Measurements from ENCODE around the gene EEIG2.

The EEIG2 gene

GRCh38 chr1:108583757-108584427 is 24.0 kb downstream of the EEIG2 start:
- no peak for DNase-seq (ENCODE audit: low spot score)

DNA sequence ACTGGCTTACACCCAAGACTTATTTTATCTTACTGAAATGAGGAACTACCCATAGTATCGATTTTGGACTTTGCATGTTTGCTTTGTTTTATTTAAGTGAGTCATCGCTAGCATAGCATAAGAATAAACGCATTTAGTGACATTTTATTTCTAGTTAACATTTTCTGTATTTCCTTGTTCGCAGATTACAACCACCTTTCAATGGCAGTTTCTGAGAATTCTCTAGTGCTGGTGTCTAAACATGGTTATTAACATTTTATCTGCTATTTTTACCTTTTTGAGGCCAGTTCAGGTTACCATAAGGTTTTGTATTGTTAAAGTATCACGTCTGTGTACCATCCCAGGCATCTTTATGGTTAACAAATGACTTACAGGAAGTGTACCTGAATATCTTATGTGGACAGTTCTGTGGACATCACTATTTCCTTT is 24.5 kb downstream of the EEIG2 start:
- peak; percentile 12 for DNase-seq (ENCODE audit: low spot score)

DNA sequence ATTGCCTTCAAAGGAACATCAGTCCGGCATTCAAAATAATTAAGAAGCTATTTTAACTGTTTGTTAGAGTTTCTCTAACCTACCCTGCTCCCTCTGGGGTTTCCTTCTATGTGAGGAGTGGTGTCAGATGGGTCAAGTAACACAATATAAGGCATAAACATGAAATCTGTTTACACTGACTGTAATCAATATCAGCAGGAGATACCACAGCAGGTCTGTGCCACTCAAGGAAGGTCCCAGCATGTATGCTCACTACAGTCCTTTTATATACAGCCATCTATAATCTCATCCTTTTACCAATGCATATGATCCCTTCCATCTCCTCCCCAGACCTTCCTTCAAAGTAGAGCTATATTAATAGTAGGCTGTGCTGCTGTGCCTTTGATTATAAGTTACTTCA is 25.4 kb downstream of the EEIG2 start:
- DNase-seq (ENCODE audit: low spot score), result no peak

DNA sequence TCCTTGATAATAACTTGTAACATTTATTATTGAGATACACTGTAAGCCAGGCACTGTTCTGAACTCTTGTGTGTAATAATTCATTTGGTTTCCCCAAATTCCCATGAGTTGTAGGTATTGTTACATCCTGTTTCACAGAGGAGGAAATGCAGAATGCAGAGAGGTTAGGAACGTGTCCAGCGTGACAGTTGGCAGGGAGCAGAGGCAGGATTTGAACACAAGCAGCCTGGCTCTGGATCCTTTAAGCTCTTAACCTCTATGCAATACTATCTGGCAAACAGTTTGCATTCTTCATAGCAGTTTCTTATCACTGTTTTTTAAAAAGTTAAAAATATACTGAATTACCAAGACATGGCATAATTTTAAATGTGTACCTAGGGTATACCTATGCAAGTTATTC is 30.5 kb downstream of the EEIG2 start:
- DNase-seq (ENCODE audit: low spot score), result no peak

DNA sequence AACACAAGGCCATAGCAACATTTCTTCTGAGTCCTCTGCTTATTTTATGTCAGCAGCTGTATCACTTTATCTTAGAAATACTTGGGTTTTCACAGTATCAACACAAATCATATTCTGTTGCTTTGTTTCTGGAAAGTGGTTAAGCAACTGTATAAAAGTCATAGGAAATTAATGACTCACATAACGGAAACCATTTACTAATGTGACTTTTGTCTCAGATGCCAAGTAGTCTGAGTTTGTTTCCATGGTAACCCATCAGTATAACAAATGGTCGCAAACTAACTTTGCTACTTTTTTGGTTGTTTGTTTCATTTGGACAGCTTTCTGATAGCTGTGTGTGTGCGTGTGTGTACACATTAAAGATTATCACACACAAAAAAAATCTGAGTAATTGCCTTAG is 31.1 kb downstream of the EEIG2 start:
- peak; percentile 91 for DNase-seq (ENCODE audit: low spot score)

DNA sequence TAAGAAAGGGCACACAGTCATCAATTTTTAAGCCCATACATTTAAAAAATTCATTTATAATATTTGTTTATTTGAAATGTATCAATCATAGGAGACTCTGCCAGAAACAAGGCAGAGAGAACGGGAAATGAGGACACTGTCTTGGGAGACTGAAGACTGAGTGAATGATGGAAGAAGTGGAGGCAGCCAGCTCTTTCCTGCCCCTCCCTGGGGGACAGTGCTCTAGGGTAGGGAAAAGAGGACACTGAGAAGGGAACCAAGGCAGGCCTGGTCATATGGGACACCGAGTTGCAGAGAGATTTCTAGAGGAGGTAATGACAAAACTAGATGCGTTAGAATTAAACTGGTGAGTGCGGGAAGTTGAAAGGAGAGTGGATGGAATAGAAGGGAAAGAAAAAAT is 31.6 kb downstream of the EEIG2 start:
- no peak for DNase-seq (ENCODE audit: low spot score)

DNA sequence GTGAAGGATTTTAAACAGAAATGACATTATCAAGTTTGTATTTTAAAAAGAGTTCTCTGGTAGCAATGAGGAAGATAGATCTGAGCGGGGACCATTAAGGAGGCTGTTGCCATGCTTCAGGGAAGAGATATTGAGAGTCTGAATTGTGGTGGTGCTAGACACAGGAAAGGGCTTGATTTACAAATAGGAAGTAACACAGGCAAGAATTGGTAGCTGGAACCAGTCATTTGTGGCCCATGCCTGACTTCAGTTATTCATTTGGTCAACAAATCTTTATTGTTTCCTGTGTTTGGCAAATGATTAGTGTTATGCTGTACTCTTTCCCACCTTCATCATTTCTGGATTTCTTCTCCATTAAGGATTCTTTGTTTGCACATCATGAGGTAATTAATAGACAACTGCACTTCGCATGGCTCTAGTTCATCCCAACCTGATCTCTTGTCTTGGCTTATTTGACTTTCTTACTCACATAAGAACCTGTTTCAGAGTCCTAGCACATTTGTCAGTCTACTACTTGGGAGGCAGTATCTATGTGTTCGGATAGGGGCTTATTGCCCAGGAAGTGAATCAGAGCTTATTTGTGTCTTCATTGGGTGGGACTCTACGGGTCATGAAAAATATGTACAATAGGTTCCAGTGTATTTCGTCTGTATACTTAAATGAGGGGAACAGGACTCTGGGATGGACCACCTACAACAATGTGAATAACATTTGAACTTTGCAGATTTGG is 32.3 kb downstream of the EEIG2 start:
- DNase-seq (ENCODE audit: low spot score), result peak; percentile 31

DNA sequence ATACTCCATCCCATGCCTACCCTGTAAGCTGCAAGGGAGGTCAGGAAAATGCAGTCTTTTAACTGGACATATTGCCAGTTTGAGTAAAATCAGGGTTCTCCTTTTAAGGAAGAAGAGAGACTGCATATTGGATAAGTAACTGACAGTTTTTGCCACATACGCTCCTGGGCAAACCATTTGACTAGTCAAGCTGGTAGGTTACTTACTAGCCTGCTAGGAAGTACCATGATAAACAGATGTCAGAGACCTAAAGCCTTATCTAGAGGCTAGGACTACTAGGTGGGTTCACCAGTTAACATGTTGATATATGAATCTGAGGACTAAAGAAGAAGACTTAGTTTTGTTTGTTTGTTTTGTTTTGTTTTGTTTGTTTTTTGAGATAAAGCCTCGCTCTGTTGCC is 33.5 kb downstream of the EEIG2 start:
- DNase-seq (ENCODE audit: low spot score), result no peak

- DNase-seq (ENCODE audit: low spot score), result no peak
Measured at GRCh38 chr1:108595507-108595906, 35.6 kb downstream of the EEIG2 start.

DNA sequence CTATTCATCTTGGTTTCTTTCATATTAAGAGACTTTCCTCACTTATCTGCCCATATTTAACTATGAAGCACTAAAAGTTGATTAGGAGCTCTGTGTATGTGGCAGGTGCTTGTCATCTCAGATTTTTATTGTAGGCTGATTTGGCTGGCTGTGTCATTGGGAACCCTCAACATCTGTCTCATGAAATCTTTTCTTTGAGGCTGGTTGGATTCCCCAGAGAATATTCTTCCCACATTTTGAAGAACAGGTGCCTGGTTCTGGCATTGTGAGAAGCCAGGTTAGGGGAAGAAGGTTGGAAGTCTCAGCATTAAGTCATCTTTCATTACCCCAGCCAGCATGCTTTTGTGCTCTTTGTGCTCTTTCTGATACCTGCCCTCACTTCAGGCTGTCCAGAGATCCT is 37.1 kb downstream of the EEIG2 start:
- DNase-seq (ENCODE audit: low spot score), result no peak

DNA sequence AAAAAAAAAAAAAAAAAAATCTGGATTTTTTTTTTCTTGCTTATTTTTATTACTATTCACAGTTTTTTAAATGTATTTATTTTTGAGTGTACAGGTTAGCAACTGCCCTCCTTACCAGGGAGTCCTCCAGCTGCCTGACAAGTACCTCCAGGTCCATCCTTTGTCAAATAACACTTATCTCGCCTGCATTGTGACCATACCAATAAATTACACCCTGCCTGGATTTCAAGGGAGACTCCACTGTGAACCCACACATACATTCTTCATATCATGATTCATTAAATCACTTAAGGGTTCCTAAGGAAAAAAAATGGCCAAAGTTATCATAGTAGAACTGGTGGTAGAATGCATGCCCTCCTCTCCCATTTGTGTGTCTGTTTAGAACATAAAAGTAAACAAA is 38.4 kb downstream of the EEIG2 start:
- no peak for DNase-seq (ENCODE audit: low spot score)

DNA sequence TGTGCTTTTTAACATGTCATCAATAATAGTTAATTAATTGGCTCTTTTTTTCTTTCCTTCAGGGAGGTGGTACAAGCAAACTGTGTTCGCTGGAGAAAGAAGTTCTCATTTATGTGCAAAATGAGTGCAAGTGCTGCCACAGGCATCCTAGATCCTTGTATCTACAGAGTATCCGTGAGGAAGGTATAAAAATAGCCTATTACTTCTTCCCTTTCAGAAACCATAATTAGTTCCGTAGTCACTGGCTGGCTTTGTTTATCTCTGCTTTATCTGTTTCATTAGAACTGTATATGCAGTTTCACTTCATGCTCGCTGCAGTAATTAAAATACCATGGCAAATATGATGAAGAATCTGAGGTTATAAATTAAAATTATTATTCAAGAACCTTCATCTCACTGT is 40.6 kb downstream of the EEIG2 start:
- DNase-seq (ENCODE audit: low spot score), result no peak

GRCh38 chr1:108601708-108602410 is 42.0 kb downstream of the EEIG2 start:
- DNase-seq (ENCODE audit: low spot score), result no peak

GRCh38 chr1:108605633-108606032 is 45.7 kb downstream of the EEIG2 start:
- DNase-seq (ENCODE audit: low spot score), result no peak

- DNase-seq (ENCODE audit: low spot score), result no peak
Measured at GRCh38 chr1:108606478-108606877, 46.6 kb downstream of the EEIG2 start.

DNA sequence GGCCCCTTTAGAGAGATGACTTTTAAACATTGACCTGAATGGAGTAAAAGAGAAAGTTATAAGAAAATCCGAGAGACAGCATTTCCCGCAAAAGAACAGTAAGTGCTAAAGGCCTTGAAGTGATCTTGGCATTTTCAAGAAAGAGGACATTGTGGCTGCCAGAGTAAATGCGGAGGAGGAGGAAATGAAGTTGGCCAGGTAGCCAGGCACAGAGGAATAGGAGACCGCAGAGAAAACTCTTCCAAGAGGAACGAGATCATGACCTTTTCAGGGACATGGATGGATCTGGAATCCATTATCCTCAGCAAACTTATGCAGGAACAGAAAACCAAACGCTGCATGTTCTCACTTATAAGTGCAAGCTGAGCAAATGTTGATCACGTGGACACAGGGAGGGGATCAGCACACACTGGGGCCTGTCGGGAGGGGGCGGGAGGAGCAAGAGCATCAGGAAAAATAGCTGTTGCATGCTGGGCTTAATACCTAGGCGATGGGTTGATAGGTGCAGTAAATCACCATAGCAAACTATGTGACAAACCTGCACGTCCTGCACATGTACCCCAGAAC is 49.7 kb downstream of the EEIG2 start:
- no peak for DNase-seq (ENCODE audit: low spot score)
